AG04450 (cell line): ENCODE data around the gene WDFY2. TPM values are rescaled to one million over a fixed set of nuclear protein-coding genes. Genes with fewer than 3 reads are reported as not detected.

Source experiments
- CTCF ChIA-PET: fragments of 300-600, 350-600 bp; formaldehyde crosslinking; extraction: SDS; loops from one replicate; lab custom pipeline; 2022; ENCODE audit warnings: antibody characterized with exemption, inconsistent platforms; lab: Charles Lee
- POLR2A ChIA-PET: fragments of 350-600 bp; formaldehyde crosslinking; extraction: SDS; loops from one replicate; lab custom pipeline; 2021; ENCODE audit warnings: antibody characterized with exemption, inconsistent platforms; lab: Yijun Ruan, JAX
- DNase-seq: peaks from one replicate; pipeline ENCODE4 v3.0.0-alpha.2; 2011; ENCODE audit warnings: low read depth, low spot score
- H3K27ac ChIP-seq: one replicate; pipeline ENCODE4 v1.5.1; 2012; ENCODE audit warnings: low read depth, low read length, control low read depth
- H3K27me3 ChIP-seq: one replicate; pipeline ENCODE4 v1.6.0; 2012; ENCODE audit warnings: low read length; ENCODE audit not compliant: control insufficient read depth, insufficient read depth
- H3K4me3 ChIP-seq: 2 replicates; pipeline ENCODE4 v1.5.1; 2011; ENCODE audit warnings: mild to moderate bottlenecking, low read depth, low read length, control low read depth
- H3K9me3 ChIP-seq: 2 replicates; pipeline ENCODE4 v1.5.1; 2012; ENCODE audit warnings: low read length; ENCODE audit not compliant: control insufficient read depth, insufficient read depth
- CTCF ChIP-seq: IDR thresholded peaks from 2 replicates; pipeline ENCODE4 v1.5.1; 2011; ENCODE audit warnings: low read depth, low read length, control low read depth, inconsistent platforms
- polyA plus RNA-seq: library from polyadenylated mRNA; depleted of rRNA; stranded (reverse); fragments of >200 nt; gene quantifications from 2 replicates; pipeline ENCODE4 v1.2.3, GENCODE V29; 2011

WDFY2 gene
- polyA plus RNA-seq, 1 experiment, result 6.3 TPM

- no peaks in the 10 kb centered on the region for H3K27me3 ChIP-seq
- H3K27ac ChIP-seq, result no peak overlapping the region
- no peaks in the 10 kb centered on the region for H3K9me3 ChIP-seq
- TF ChIP-seq CTCF, result no peak
- ChIA-PET POLR2A (no interaction called here), CTCF (no interaction called here)
- no peak for DNase-seq
- H3K4me3 ChIP-seq, result no peak overlapping the region
These were observed 17.6 kb downstream of the WDFY2 start for GRCh38 chr13:51601601-51602565.

- Histone ChIP-seq H3K9me3 (no peaks in the 10 kb centered on the region), H3K4me3 (no peak overlapping the region), H3K27me3 (no peaks in the 10 kb centered on the region), H3K27ac (no peak overlapping the region)
- CTCF ChIA-PET, result no interaction called here
- no peak for TF ChIP-seq CTCF
- POLR2A ChIA-PET, result no interaction called here
- no peak for DNase-seq
These were observed 19.5 kb downstream of the WDFY2 start for GRCh38 chr13:51603716-51604115.

GRCh38 chr13:51605698-51606097 lies 21.4 kb downstream of the WDFY2 start:
- ChIA-PET CTCF (no interaction called here), POLR2A (no interaction called here)
- H3K27ac ChIP-seq, result no peak overlapping the region
- TF ChIP-seq CTCF, result no peak
- DNase-seq, result no peak
- H3K4me3 ChIP-seq, result no peak overlapping the region
- H3K27me3 ChIP-seq, result no peaks in the 10 kb centered on the region
- no peaks in the 10 kb centered on the region for H3K9me3 ChIP-seq

- no peaks in the 10 kb centered on the region for H3K9me3 ChIP-seq
- ChIA-PET POLR2A (no interaction called here), CTCF (no interaction called here)
- no peak for TF ChIP-seq CTCF
- H3K27ac ChIP-seq, result no peak overlapping the region
- DNase-seq, result no peak
- no peak overlapping the region for H3K4me3 ChIP-seq
- no peaks in the 10 kb centered on the region for H3K27me3 ChIP-seq
These were observed 22.9 kb downstream of the WDFY2 start for GRCh38 chr13:51607165-51607564.

- POLR2A ChIA-PET, result no interaction called here
- no peak for TF ChIP-seq CTCF
- Histone ChIP-seq H3K9me3 (no peaks in the 10 kb centered on the region), H3K4me3 (no peak overlapping the region), H3K27ac (no peak overlapping the region), H3K27me3 (no peaks in the 10 kb centered on the region)
- no peak for DNase-seq
- CTCF ChIA-PET, result no interaction called here
These were observed 24.7 kb downstream of the WDFY2 start for GRCh38 chr13:51608857-51609406.
